ENCODE data around the gene ZNF341. TPM values are rescaled to one million over a fixed set of nuclear protein-coding genes. Genes with fewer than 3 reads are reported as not detected.

The ZNF341 gene
- total RNA-seq, 1 donor = 1.1 TPM

DNA sequence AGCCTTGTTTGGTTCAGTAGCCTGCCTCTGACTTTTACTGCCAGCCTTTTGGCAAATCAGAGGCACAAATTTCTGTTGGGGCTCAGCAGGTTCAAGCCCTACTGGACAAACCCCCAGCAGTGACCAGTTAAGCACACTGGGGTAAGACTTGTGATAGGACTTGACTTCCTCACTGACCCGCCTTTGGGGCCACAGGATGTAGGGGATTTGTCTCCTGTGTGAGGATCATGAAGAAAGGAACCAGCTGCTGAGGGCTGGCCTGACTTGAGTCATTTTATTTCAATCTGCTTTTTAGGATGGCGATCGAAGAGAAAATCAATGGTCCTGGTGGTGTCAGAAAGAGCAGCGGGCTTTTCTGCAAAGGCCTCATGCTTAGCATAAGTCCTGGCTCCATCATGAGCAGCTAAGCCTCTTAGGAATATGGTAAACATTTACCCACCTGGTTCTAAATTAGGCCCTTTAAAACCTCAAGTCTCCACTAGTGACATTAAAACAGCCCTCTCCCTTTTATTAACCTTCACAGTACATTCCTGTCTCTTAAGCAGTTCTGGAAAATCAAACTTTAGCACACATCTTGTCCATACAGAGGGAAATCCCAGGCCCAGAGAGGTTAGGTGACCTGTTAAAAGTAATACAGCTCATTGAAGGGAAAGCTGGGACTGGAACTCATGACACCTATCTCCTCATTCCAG, 96.0 kb downstream of the ZNF341 start:
- TF ChIP-seq, protein P1, sequence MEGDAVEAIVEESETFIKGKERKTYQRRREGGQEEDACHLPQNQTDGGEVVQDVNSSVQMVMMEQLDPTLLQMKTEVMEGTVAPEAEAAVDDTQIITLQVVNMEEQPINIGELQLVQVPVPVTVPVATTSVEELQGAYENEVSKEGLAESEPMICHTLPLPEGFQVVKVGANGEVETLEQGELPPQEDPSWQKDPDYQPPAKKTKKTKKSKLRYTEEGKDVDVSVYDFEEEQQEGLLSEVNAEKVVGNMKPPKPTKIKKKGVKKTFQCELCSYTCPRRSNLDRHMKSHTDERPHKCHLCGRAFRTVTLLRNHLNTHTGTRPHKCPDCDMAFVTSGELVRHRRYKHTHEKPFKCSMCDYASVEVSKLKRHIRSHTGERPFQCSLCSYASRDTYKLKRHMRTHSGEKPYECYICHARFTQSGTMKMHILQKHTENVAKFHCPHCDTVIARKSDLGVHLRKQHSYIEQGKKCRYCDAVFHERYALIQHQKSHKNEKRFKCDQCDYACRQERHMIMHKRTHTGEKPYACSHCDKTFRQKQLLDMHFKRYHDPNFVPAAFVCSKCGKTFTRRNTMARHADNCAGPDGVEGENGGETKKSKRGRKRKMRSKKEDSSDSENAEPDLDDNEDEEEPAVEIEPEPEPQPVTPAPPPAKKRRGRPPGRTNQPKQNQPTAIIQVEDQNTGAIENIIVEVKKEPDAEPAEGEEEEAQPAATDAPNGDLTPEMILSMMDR (IDR thresholded peaks at IDR 0.05; ENCODE audit: extremely low read depth, low read depth, low read length) = no peak
- Histone ChIP-seq H3K79me2 (ENCODE audit: insufficient read depth, low read length) (peaks cover 99% of the 10 kb centered on the region), H2AFZ (ENCODE audit: low read length) (no peak overlapping the region), H3K4me3 (ENCODE audit: insufficient read depth, low read length) (no peak overlapping the region), H3K4me2 (ENCODE audit: insufficient read depth, low read length) (no peak overlapping the region), H3K4me1 (ENCODE audit: insufficient read depth, low read length) (peaks cover 6% of the 10 kb centered on the region), H4K20me1 (ENCODE audit: insufficient read depth, low read length) (peaks cover 94% of the 10 kb centered on the region), H3K27ac (ENCODE audit: low read depth, low read length) (no peak overlapping the region), H3K9me3 (ENCODE audit: low read depth, low read length) (no peaks in the 10 kb centered on the region), H3K36me3 (ENCODE audit: insufficient read depth, low read length) (peaks cover 5% of the 10 kb centered on the region), H3K27me3 (ENCODE audit: insufficient read depth, low read length) (no peaks in the 10 kb centered on the region)
- DNase-seq (ENCODE audit: insufficient read length, low spot score, missing footprints) = no peak

DNA sequence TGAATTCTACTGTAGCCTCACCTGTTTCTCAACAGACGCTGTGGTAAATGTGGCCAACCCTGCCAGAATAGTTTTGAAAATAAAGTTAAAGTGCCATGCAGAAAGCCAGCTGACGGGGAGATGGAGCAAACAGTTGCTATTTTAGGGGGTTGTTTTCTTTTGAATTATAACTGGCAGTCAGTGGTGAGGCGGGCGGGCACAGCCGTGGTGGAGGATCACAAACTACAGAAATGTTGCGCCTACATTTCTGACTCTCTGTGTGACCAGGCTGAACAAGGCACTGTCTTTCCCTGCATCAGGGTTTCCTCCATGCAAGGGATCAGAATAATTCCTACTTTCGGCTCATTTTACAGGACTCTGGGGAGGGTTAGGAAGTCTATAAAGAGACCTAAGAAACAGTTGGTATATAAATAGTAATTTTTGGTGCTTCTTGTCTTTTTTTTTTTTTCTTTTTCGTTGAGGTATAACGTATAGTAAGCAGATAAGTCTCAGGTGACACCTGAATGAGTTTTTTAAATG, 96.6 kb downstream of the ZNF341 start:
- Histone ChIP-seq H3K9me3 (ENCODE audit: low read depth, low read length) (no peaks in the 10 kb centered on the region), H3K79me2 (ENCODE audit: insufficient read depth, low read length) (peaks cover 100% of the 10 kb centered on the region), H3K4me1 (ENCODE audit: insufficient read depth, low read length) (peaks cover 6% of the 10 kb centered on the region), H2AFZ (ENCODE audit: low read length) (no peak overlapping the region), H4K20me1 (ENCODE audit: insufficient read depth, low read length) (peaks cover 93% of the 10 kb centered on the region), H3K27ac (ENCODE audit: low read depth, low read length) (no peak overlapping the region), H3K36me3 (ENCODE audit: insufficient read depth, low read length) (peaks cover 5% of the 10 kb centered on the region), H3K4me2 (ENCODE audit: insufficient read depth, low read length) (no peak overlapping the region), H3K4me3 (ENCODE audit: insufficient read depth, low read length) (no peak overlapping the region), H3K27me3 (ENCODE audit: insufficient read depth, low read length) (no peaks in the 10 kb centered on the region)
- DNase-seq (ENCODE audit: insufficient read length, low spot score, missing footprints) = no peak
- TF ChIP-seq, protein P1 (IDR thresholded peaks at IDR 0.05; ENCODE audit: extremely low read depth, low read depth, low read length) = no peak

DNA sequence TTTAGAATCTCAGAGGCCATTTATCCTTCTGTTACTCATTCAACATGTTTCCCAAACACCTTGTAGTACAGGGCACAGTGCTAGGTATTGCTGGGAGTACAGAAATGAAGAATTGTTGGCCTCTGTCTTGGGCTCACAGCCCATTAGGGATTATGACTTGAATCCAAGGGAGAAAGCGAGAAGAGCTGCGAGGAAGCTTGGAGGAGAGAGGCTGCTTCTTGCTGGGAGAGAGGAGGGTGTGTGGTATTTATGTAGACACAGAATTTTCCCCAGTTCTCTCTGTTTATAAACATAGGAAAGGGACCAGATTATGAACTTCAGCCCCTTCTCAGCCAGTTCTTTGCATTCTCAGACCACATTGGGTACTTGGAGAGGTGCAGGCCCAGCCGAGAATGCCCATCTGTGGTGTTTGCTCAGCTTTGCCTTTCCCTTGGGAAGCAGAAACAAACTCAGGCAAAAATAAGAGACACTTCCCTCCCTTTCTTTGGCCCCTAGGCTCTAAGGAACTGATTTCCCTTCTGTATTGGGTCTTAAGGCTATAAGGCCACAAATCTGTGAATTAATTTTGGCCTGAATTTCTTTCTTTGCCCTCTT, 97.3 kb downstream of the ZNF341 start:
- no peak overlapping the region for H3K4me2 ChIP-seq (ENCODE audit: insufficient read depth, low read length)
- no peaks in the 10 kb centered on the region for H3K27me3 ChIP-seq (ENCODE audit: insufficient read depth, low read length)
- H2AFZ ChIP-seq (ENCODE audit: low read length) = no peak overlapping the region
- peaks cover 100% of the 10 kb centered on the region for H3K79me2 ChIP-seq (ENCODE audit: insufficient read depth, low read length)
- peaks cover 5% of the 10 kb centered on the region for H3K36me3 ChIP-seq (ENCODE audit: insufficient read depth, low read length)
- H3K4me1 ChIP-seq (ENCODE audit: insufficient read depth, low read length) = peaks cover 6% of the 10 kb centered on the region
- H3K4me3 ChIP-seq (ENCODE audit: insufficient read depth, low read length) = no peak overlapping the region
- peaks cover 93% of the 10 kb centered on the region for H4K20me1 ChIP-seq (ENCODE audit: insufficient read depth, low read length)
- no peaks in the 10 kb centered on the region for H3K9me3 ChIP-seq (ENCODE audit: low read depth, low read length)
- TF ChIP-seq, protein P1 (IDR thresholded peaks at IDR 0.05; ENCODE audit: extremely low read depth, low read depth, low read length) = no peak
- DNase-seq (ENCODE audit: insufficient read length, low spot score, missing footprints) = no peak
- no peak overlapping the region for H3K27ac ChIP-seq (ENCODE audit: low read depth, low read length)

DNA sequence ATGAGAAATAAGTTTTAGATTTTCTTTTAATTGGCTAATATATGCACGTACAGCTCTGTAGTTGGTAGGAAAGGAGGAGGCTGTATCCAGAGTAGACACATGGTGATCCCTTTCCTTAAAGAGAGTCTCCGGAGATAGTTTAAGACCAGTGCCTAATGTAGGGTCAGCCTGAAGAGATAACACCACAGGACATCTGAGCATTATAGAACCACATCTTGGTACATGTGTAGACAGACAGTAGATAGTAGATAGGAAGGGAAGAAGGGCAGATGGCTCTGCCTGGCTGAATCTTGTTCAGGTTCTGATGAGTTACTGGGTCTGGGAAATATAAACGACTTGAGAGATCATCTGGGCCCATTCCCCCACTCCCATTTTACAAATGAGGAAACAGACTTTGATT, 97.8 kb downstream of the ZNF341 start:
- TF ChIP-seq, protein P1 (IDR thresholded peaks at IDR 0.05; ENCODE audit: extremely low read depth, low read depth, low read length) = no peak
- Histone ChIP-seq H3K27me3 (ENCODE audit: insufficient read depth, low read length) (no peaks in the 10 kb centered on the region), H3K4me2 (ENCODE audit: insufficient read depth, low read length) (no peak overlapping the region), H4K20me1 (ENCODE audit: insufficient read depth, low read length) (peaks cover 93% of the 10 kb centered on the region), H2AFZ (ENCODE audit: low read length) (no peak overlapping the region), H3K36me3 (ENCODE audit: insufficient read depth, low read length) (peaks cover 5% of the 10 kb centered on the region), H3K79me2 (ENCODE audit: insufficient read depth, low read length) (peaks cover 100% of the 10 kb centered on the region), H3K27ac (ENCODE audit: low read depth, low read length) (no peak overlapping the region), H3K9me3 (ENCODE audit: low read depth, low read length) (no peaks in the 10 kb centered on the region), H3K4me1 (ENCODE audit: insufficient read depth, low read length) (peaks cover 6% of the 10 kb centered on the region), H3K4me3 (ENCODE audit: insufficient read depth, low read length) (no peak overlapping the region)
- DNase-seq (ENCODE audit: insufficient read length, low spot score, missing footprints) = no peak
